ENCODE data around the gene SPEM2.

DNA sequence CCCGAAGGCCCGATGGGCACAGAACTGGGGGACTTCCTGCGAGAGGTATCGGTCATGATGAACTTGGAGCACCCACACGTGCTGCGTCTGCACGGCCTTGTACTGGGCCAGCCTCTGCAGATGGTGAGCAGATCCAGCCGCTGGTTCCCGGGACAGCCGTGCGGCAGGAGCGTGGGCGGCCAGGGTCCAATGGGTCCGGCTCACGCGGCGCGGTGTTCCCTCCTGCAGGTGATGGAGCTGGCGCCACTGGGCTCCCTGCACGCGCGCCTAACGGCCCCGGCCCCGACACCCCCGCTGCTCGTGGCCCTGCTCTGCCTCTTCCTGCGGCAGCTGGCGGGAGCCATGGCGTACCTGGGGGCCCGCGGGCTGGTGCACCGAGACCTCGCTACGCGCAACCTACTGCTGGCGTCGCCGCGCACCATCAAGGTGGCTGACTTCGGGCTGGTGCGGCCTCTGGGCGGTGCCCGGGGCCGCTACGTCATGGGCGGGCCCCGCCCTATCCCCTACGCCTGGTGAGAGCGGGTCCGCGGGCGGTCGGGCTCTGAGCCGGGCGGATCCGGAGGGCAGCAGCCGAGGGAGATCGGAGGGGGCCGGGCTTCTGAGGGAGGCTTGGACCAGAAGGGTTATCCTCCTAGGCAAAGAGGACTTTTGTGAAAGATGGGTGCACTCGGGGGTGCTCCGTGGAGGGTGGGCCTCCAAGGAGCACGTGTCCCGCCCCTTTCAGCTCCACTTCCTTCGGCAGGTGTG, 41.5 kb upstream of the SPEM2 start:
- TF ChIP-seq, protein P1, sequence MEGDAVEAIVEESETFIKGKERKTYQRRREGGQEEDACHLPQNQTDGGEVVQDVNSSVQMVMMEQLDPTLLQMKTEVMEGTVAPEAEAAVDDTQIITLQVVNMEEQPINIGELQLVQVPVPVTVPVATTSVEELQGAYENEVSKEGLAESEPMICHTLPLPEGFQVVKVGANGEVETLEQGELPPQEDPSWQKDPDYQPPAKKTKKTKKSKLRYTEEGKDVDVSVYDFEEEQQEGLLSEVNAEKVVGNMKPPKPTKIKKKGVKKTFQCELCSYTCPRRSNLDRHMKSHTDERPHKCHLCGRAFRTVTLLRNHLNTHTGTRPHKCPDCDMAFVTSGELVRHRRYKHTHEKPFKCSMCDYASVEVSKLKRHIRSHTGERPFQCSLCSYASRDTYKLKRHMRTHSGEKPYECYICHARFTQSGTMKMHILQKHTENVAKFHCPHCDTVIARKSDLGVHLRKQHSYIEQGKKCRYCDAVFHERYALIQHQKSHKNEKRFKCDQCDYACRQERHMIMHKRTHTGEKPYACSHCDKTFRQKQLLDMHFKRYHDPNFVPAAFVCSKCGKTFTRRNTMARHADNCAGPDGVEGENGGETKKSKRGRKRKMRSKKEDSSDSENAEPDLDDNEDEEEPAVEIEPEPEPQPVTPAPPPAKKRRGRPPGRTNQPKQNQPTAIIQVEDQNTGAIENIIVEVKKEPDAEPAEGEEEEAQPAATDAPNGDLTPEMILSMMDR (IDR thresholded peaks at IDR 0.05; ENCODE audit: low read depth, low read length, missing input control), result no peak
- TF ChIP-seq, protein P2, sequence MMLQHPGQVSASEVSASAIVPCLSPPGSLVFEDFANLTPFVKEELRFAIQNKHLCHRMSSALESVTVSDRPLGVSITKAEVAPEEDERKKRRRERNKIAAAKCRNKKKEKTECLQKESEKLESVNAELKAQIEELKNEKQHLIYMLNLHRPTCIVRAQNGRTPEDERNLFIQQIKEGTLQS (IDR thresholded peaks at IDR 0.05), result no peak
